H1 (cell line): ENCODE data around the gene ADAMTS3.

ENCODE experiments used
- JUND ChIP-seq: IDR thresholded peaks from 2 replicates; pipeline ENCODE4 v1.6.1; 2011; ENCODE audit warnings: mild to moderate bottlenecking, improper control_type of control experiment, low read length
- MAFK ChIP-seq: IDR thresholded peaks from 2 replicates; pipeline ENCODE4 v1.6.1; 2012; ENCODE audit warnings: low read depth, mild to moderate bottlenecking, improper control_type of control experiment, low read length
- POLR2AphosphoS5 ChIP-seq: IDR thresholded peaks from 2 replicates; pipeline ENCODE4 v1.6.1; 2011; ENCODE audit warnings: low read depth, low read length
- TF ChIP-seq, protein P1 (sequence below), 3 experiments: IDR thresholded peaks; 1 replicate in 2 of 3; 2 replicates in 1 of 3; pipeline versions ENCODE4 v1.5.1 to v1.6.1; 2011; ENCODE audit warnings: low read length in 3 of 3, mild to moderate bottlenecking in 3 of 3, inconsistent platforms in 2 of 3, low read depth in 1 of 3, moderate library complexity in 1 of 3; ENCODE audit not compliant: insufficient read depth in 1 of 3; ENCODE audit errors: control extremely low read depth in 1 of 3

DNA sequence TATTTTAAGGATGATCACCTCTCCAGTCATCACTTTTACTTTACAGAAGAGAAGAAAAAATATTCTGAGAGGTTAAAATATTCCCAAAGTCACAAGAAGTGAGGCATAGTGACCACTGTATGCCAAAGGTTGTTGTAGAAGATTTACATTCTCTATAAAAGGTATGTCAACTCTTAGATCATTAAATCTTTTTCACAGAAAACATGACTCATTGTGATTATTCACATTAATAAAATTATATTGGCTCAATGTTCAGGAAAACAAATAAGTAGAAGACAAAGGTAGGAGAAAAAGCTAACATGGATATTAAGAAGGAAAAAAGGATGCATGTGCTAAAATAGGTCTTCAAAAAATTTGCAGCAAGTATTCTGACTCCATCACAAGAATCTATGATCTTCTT is 82.0 kb downstream of the ADAMTS3 start:
- TF ChIP-seq, protein P1, sequence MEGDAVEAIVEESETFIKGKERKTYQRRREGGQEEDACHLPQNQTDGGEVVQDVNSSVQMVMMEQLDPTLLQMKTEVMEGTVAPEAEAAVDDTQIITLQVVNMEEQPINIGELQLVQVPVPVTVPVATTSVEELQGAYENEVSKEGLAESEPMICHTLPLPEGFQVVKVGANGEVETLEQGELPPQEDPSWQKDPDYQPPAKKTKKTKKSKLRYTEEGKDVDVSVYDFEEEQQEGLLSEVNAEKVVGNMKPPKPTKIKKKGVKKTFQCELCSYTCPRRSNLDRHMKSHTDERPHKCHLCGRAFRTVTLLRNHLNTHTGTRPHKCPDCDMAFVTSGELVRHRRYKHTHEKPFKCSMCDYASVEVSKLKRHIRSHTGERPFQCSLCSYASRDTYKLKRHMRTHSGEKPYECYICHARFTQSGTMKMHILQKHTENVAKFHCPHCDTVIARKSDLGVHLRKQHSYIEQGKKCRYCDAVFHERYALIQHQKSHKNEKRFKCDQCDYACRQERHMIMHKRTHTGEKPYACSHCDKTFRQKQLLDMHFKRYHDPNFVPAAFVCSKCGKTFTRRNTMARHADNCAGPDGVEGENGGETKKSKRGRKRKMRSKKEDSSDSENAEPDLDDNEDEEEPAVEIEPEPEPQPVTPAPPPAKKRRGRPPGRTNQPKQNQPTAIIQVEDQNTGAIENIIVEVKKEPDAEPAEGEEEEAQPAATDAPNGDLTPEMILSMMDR (IDR thresholded peaks at IDR 0.05; ENCODE audit: control extremely low read depth in 1 of 3, insufficient read depth in 1 of 3, low read depth in 1 of 3, low read length in 3 of 3), result no peak
- TF ChIP-seq JUND (no peak), MAFK (no peak), POLR2AphosphoS5 (no peak)
